ENCODE results near the gene ETV3. TPM values are rescaled to one million over a fixed set of nuclear protein-coding genes. Genes with fewer than 3 reads are reported as not detected.

ETV3 gene
- polyA plus RNA-seq, 3 donors, result 4.8 to 62.3 (median 6.3) TPM

DNA sequence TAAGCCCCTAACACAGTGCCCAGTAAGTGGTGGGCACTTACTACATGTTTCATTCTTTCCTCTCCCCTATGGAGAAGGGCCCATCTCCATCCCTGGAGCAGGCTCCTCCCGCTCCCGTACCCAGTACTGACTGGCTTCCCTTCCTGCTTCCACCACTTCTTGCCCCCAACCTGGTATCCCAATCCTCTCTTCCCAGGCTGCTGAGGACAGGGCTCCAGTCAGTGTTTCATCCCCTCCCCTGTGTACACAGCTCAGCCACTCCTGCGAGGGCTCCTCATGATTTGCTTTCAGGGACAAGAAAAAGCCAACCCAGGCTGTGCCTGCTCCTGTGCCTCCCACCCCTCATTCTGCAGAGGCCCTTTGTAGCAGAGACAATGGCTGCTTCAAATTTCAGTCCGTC is 20.8 kb upstream of the ETV3 start:
- peaks cover 23% of the 10 kb centered on the region in 2 donors for H3K4me1 ChIP-seq (ENCODE audit: control insufficient read depth in 1 of 2, insufficient read depth in 2 of 2, low read length in 2 of 2)
- 62% methylated on average over 3 of the region's 4 CpGs for WGBS (ENCODE audit: insufficient coverage)
- no peak overlapping the region for H2AFZ ChIP-seq (ENCODE audit: insufficient read depth, low read depth, low read length, poor library complexity, severe bottlenecking)
- H3K4me2 ChIP-seq (replicated peaks; ENCODE audit: extremely low read depth, low read length, poor library complexity, severe bottlenecking), result no peak overlapping the region
- no peaks in the 10 kb centered on the region for H4K20me1 ChIP-seq (ENCODE audit: insufficient read depth, low read length)
- Mint-ChIP-seq H3K36me3 (no peaks in the 10 kb centered on the region), H3K4me1 (peaks cover 26% of the 10 kb centered on the region), H3K27me3 (ENCODE audit: low read depth in 3 of 3) (peaks cover 8 to 18% (median 15%) of the 10 kb centered on the region in 3 donors), H3K4me3 (no peak overlapping the region), H3K27ac (no peak overlapping the region), H3K9me3 (no peaks in the 10 kb centered on the region)
- DNase-seq, result no peak
- H3K79me2 ChIP-seq (ENCODE audit: insufficient read depth, low read length), result no peaks in the 10 kb centered on the region
- TF ChIP-seq, protein P1, sequence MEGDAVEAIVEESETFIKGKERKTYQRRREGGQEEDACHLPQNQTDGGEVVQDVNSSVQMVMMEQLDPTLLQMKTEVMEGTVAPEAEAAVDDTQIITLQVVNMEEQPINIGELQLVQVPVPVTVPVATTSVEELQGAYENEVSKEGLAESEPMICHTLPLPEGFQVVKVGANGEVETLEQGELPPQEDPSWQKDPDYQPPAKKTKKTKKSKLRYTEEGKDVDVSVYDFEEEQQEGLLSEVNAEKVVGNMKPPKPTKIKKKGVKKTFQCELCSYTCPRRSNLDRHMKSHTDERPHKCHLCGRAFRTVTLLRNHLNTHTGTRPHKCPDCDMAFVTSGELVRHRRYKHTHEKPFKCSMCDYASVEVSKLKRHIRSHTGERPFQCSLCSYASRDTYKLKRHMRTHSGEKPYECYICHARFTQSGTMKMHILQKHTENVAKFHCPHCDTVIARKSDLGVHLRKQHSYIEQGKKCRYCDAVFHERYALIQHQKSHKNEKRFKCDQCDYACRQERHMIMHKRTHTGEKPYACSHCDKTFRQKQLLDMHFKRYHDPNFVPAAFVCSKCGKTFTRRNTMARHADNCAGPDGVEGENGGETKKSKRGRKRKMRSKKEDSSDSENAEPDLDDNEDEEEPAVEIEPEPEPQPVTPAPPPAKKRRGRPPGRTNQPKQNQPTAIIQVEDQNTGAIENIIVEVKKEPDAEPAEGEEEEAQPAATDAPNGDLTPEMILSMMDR (IDR thresholded peaks at IDR 0.05), result no peak
- H3K9ac ChIP-seq (ENCODE audit: insufficient read depth, low read length, poor library complexity, severe bottlenecking), result no peak overlapping the region
- no peaks in the 10 kb centered on the region for H3K36me3 ChIP-seq (replicated peaks in 1 of 2; ENCODE audit: control insufficient read depth in 1 of 2, insufficient read depth in 2 of 2, low read length in 2 of 2)
- H3K4me3 ChIP-seq (replicated peaks in 1 of 3; ENCODE audit: low read depth in 2 of 3, low read length in 3 of 3), result no peak overlapping the region
- H3K27me3 ChIP-seq (ENCODE audit: control insufficient read depth in 2 of 2, insufficient read depth in 2 of 2, low read length in 2 of 2), result no peaks in the 10 kb centered on the region
- H3K27ac ChIP-seq (ENCODE audit: low read depth in 1 of 2, low read length in 2 of 2), result no peak overlapping the region
- no peaks in the 10 kb centered on the region for H3K9me3 ChIP-seq (replicated peaks in 1 of 2; ENCODE audit: control insufficient read depth in 1 of 2, insufficient read depth in 1 of 2, low read length in 2 of 2)
- intact Hi-C loops (cut with micrococcal nuclease), result no loop called here

DNA sequence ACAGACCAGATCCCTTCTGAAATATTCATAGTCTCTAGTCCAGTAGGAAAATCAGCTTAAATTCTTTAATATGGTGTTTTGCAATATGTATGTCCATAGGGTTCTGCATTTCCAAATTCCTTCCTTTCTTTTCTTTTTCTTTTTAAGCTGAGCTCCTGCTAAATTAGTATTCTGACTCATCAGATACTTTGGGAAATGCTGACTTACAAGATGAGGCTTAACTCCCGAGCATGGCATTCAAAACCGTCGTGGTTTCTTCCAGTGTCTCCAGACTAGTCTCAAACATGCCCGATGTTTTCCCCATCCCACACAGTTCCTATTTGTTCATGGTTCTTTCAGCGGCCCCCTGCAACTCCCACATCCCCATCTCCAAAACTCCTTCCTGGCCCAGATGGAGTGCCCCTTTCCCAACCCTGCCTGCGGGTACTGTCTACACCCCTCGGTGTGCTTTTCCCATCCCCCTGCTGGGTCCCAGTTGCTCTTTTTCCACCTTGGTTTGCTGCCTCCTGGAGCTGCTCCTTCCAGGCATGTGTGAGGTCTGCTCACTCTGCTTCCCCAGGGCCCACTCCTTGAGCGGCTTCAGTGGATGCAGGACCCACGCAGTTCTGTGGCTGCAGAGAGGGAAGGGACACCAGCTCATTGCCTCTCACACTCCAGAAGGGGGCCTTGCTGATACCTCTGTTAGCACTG is 19.5 kb upstream of the ETV3 start:
- Histone ChIP-seq H3K9ac (ENCODE audit: insufficient read depth, low read length, poor library complexity, severe bottlenecking) (no peak overlapping the region), H4K20me1 (ENCODE audit: insufficient read depth, low read length) (no peaks in the 10 kb centered on the region), H3K27ac (ENCODE audit: low read depth in 1 of 2, low read length in 2 of 2) (no peak overlapping the region), H3K9me3 (replicated peaks in 1 of 2; ENCODE audit: control insufficient read depth in 1 of 2, insufficient read depth in 1 of 2, low read length in 2 of 2) (no peaks in the 10 kb centered on the region), H2AFZ (ENCODE audit: insufficient read depth, low read depth, low read length, poor library complexity, severe bottlenecking) (no peak overlapping the region), H3K27me3 (ENCODE audit: control insufficient read depth in 2 of 2, insufficient read depth in 2 of 2, low read length in 2 of 2) (no peaks in the 10 kb centered on the region), H3K4me2 (replicated peaks; ENCODE audit: extremely low read depth, low read length, poor library complexity, severe bottlenecking) (no peak overlapping the region), H3K4me1 (ENCODE audit: control insufficient read depth in 1 of 2, insufficient read depth in 2 of 2, low read length in 2 of 2) (peaks cover 23 to 25% of the 10 kb centered on the region in 2 donors), H3K4me3 (replicated peaks in 1 of 3; ENCODE audit: low read depth in 2 of 3, low read length in 3 of 3) (no peak overlapping the region), H3K79me2 (ENCODE audit: insufficient read depth, low read length) (no peaks in the 10 kb centered on the region), H3K36me3 (replicated peaks in 1 of 2; ENCODE audit: control insufficient read depth in 1 of 2, insufficient read depth in 2 of 2, low read length in 2 of 2) (no peaks in the 10 kb centered on the region)
- peaks cover 27% of the 10 kb centered on the region for H3K4me1 Mint-ChIP-seq
- no peaks in the 10 kb centered on the region for H3K9me3 Mint-ChIP-seq
- DNase-seq, result no peak
- H3K27ac Mint-ChIP-seq, result no peak overlapping the region
- no peak overlapping the region for H3K4me3 Mint-ChIP-seq
- WGBS (ENCODE audit: insufficient coverage), result 78% methylated on average over 9 of the region's 9 CpGs
- H3K27me3 Mint-ChIP-seq (ENCODE audit: low read depth in 3 of 3), result peaks cover 8 to 16% (median 11%) of the 10 kb centered on the region in 3 donors
- intact Hi-C loops (cut with micrococcal nuclease), result no loop called here
- no peaks in the 10 kb centered on the region for H3K36me3 Mint-ChIP-seq
- TF ChIP-seq, protein P1 (IDR thresholded peaks at IDR 0.05), result no peak

Measured in CD14-positive monocyte (primary cell).